Neural cell (in vitro differentiated cells): Measurements from ENCODE around the gene XPR1. TPM values are rescaled to one million over a fixed set of nuclear protein-coding genes. Genes with fewer than 3 reads are reported as not detected.
"Not testable (repeated sequence)": the region's sequence is repeated elsewhere in the genome, so short reads cannot be mapped to it uniquely, and the experiment has no call there.

Source experiments
- H2AFZ ChIP-seq: fragments of 200-600, 300-800 bp; sonication (generic), shearing (Covaris generic); 2 replicates; pipeline ENCODE4 v1.6.0; 2014; ENCODE audit warnings: low read depth, mild to moderate bottlenecking, antibody characterized with exemption, low read length, moderate library complexity
- H3F3A ChIP-seq: fragments of 200-600 bp; shearing (Covaris generic); 2 replicates; pipeline ENCODE4 v1.6.1; 2016; ENCODE audit warnings: mild to moderate bottlenecking, moderate library complexity, mixed read lengths, antibody characterized with exemption, low read length; ENCODE audit not compliant: insufficient read depth, poor library complexity, severe bottlenecking
- H3K27ac ChIP-seq: fragments of 200-600, 300-800 bp; sonication (generic), shearing (Covaris generic); 2 replicates; pipeline ENCODE4 v1.5.1; 2014; ENCODE audit warnings: mild to moderate bottlenecking, low read length, moderate library complexity
- H3K27me3 ChIP-seq: fragments of 300-800, 200-600 bp; sonication (generic), shearing (Covaris generic); 2 replicates; pipeline ENCODE4 v1.6.0; 2014; ENCODE audit warnings: mild to moderate bottlenecking, low read depth, low read length, moderate library complexity; ENCODE audit not compliant: insufficient read depth
- H3K36me3 ChIP-seq: fragments of 300-800, 200-600 bp; sonication (generic), shearing (Covaris generic); 2 replicates; pipeline ENCODE4 v1.5.1; 2014; ENCODE audit warnings: mild to moderate bottlenecking, antibody characterized with exemption, low read length, moderate library complexity; ENCODE audit not compliant: insufficient read depth
- H3K4me2 ChIP-seq: fragments of 300-800, 200-600 bp; sonication (generic), shearing (Covaris generic); 2 replicates; pipeline ENCODE4 v1.6.0; 2014; ENCODE audit warnings: mild to moderate bottlenecking, low read length
- H3K4me3 ChIP-seq: fragments of 300-800, 200-600 bp; sonication (generic), shearing (Covaris generic); 2 replicates; pipeline ENCODE4 v1.5.1; 2014; ENCODE audit warnings: mild to moderate bottlenecking, low read length, moderate library complexity
- H3K79me2 ChIP-seq: fragments of 200-600 bp; shearing (Covaris generic); replicated peaks from 2 replicates; pipeline ENCODE4 v1.6.0; 2014; ENCODE audit warnings: mild to moderate bottlenecking, low read length, moderate library complexity; ENCODE audit not compliant: insufficient read depth
- H3K9ac ChIP-seq: fragments of 300-800, 200-600 bp; sonication (generic), shearing (Covaris generic); 2 replicates; pipeline ENCODE4 v1.6.1; 2016; ENCODE audit warnings: mild to moderate bottlenecking, low read length, mixed read lengths
- H3K9me2 ChIP-seq: fragments of 200-600 bp; shearing (Covaris generic); 2 replicates; pipeline ENCODE4 v1.6.1; 2016; ENCODE audit warnings: mild to moderate bottlenecking, low read length, mixed read lengths; ENCODE audit not compliant: insufficient read depth
- H3K9me3 ChIP-seq: fragments of 200-600, 300-800 bp; sonication (generic), shearing (Covaris generic); 2 replicates; pipeline ENCODE4 v1.6.1; 2016; ENCODE audit warnings: mild to moderate bottlenecking, mixed run types, low read length, moderate library complexity, mixed read lengths
- H4K20me1 ChIP-seq: fragments of 200-600 bp; shearing (Covaris generic); 2 replicates; pipeline ENCODE4 v1.6.1; 2016; ENCODE audit warnings: mild to moderate bottlenecking, mixed run types; ENCODE audit not compliant: insufficient read depth
- CTCF ChIP-seq: fragments of 450-650 bp; IDR thresholded peaks from 2 replicates; pipeline ENCODE4 v1.5.1; 2014; ENCODE audit warnings: antibody characterized with exemption, mild to moderate bottlenecking, moderate library complexity; ENCODE audit not compliant: poor library complexity, severe bottlenecking
- EP300 ChIP-seq: fragments of 450-650 bp; conservative IDR thresholded peaks from 2 replicates; pipeline ENCODE4 v1.6.1; 2014; ENCODE audit warnings: antibody characterized with exemption, mild to moderate bottlenecking, moderate library complexity; ENCODE audit not compliant: poor library complexity, severe bottlenecking
- EZH2 ChIP-seq: fragments of 200-600, 300-800 bp; shearing (Covaris generic), sonication (generic); IDR thresholded peaks from 2 replicates; pipeline ENCODE4 v1.6.1; 2014; ENCODE audit warnings: antibody characterized with exemption, low read length, borderline replicate concordance, mild to moderate bottlenecking; ENCODE audit not compliant: insufficient read depth, poor library complexity, severe bottlenecking
- MXI1 ChIP-seq: fragments of 450-650 bp; conservative IDR thresholded peaks from 2 replicates; pipeline ENCODE4 v1.6.1; 2014; ENCODE audit warnings: antibody characterized with exemption, mild to moderate bottlenecking; ENCODE audit not compliant: poor library complexity, severe bottlenecking
- POLR2AphosphoS5 ChIP-seq: IDR thresholded peaks from 2 replicates; pipeline ENCODE4 v1.6.1; 2012
- RAD21 ChIP-seq: fragments of 450-650 bp; conservative IDR thresholded peaks from 2 replicates; pipeline ENCODE4 v1.6.1; 2014; ENCODE audit warnings: antibody characterized with exemption, mild to moderate bottlenecking, moderate library complexity
- REST ChIP-seq: IDR thresholded peaks from 2 replicates; pipeline ENCODE4 v1.6.1; 2012; ENCODE audit warnings: borderline replicate concordance
- SMC3 ChIP-seq: fragments of 450-650 bp; conservative IDR thresholded peaks from 2 replicates; pipeline ENCODE4 v1.6.1; 2014; ENCODE audit warnings: antibody characterized with exemption, mild to moderate bottlenecking, moderate library complexity; ENCODE audit not compliant: poor library complexity
- TAF1 ChIP-seq: IDR thresholded peaks from 2 replicates; pipeline ENCODE4 v1.6.1; 2012; ENCODE audit warnings: low read depth
- polyA plus RNA-seq: library from polyadenylated mRNA; depleted of rRNA; stranded (reverse); fragments of >200 nt; gene quantifications from 2 replicates; pipeline ENCODE4 v1.2.3, GENCODE V29; 2014

XPR1 gene
- polyA plus RNA-seq, 1 donor from 2014 or later = 185 TPM

GRCh38 chr1:180683117-180683516 lies 51.3 kb downstream of the XPR1 start:
- peaks cover 14% of the 10 kb centered on the region for H3K79me2 ChIP-seq
- H3K9me3 ChIP-seq, H3K9me2 ChIP-seq, H3K36me3 ChIP-seq, H3K4me3 ChIP-seq, H3K27me3 ChIP-seq, H4K20me1 ChIP-seq, H3F3A ChIP-seq, H3K9ac ChIP-seq, H2AFZ ChIP-seq, H3K4me2 ChIP-seq, H3K27ac ChIP-seq: not testable (repeated sequence)

- Histone ChIP-seq H3K4me3 (peak overlapping the region; percentile 42), H2AFZ (no peak overlapping the region), H4K20me1 (no peaks in the 10 kb centered on the region), H3K79me2 (peaks cover 38% of the 10 kb centered on the region), H3K4me2 (peak overlapping the region; percentile 10), H3K9ac (peak overlapping the region; percentile 28), H3K27ac (peak overlapping the region; percentile 57), H3K36me3 (no peaks in the 10 kb centered on the region), H3K27me3 (no peaks in the 10 kb centered on the region), H3K9me3 (no peaks in the 10 kb centered on the region), H3K9me2 (no peaks in the 10 kb centered on the region), H3F3A (peaks cover 4% of the 10 kb centered on the region)
- TF ChIP-seq REST (no peak), RAD21 (no peak), CTCF (no peak)
Observed at GRCh38 chr1:180691322-180691913, 59.6 kb downstream of the XPR1 start.

- Histone ChIP-seq H3F3A (peaks cover 4% of the 10 kb centered on the region), H3K27me3 (no peaks in the 10 kb centered on the region), H3K9ac (no peak overlapping the region), H3K9me3 (no peaks in the 10 kb centered on the region), H3K36me3 (no peaks in the 10 kb centered on the region), H3K9me2 (no peaks in the 10 kb centered on the region), H3K4me2 (no peak overlapping the region), H4K20me1 (no peaks in the 10 kb centered on the region), H3K79me2 (peaks cover 52% of the 10 kb centered on the region), H2AFZ (no peak overlapping the region), H3K27ac (no peak overlapping the region), H3K4me3 (no peak overlapping the region)
- TF ChIP-seq TAF1 (no peak), MXI1 (no peak), SMC3 (no peak), CTCF (no peak), POLR2AphosphoS5 (no peak), EZH2 (no peak), REST (no peak), RAD21 (no peak), EP300 (no peak)
Observed at GRCh38 chr1:180693564-180694244, 61.9 kb downstream of the XPR1 start.
